ENCODE results near the gene PTPRN2.

PTPRN2 gene

GRCh38 chr7:158562517-158562916 is 25.1 kb downstream of the PTPRN2 start:
- ChIA-PET POLR2A (no interaction called here), CTCF (no interaction called here)
- TF ChIP-seq TARDBP (IDR thresholded peaks at IDR 0.05) (no peak), SUZ12 (IDR thresholded peaks at IDR 0.05) (no peak), L3MBTL2 (conservative IDR thresholded peaks at IDR 0.05) (no peak), PKNOX1 (IDR thresholded peaks at IDR 0.05) (no peak), NFRKB (IDR thresholded peaks at IDR 0.05) (no peak), ARNT (IDR thresholded peaks at IDR 0.05) (no peak), BHLHE40 (IDR thresholded peaks at IDR 0.05; ENCODE audit: borderline replicate concordance) (no peak), LEF1 (IDR thresholded peaks at IDR 0.05; ENCODE audit: borderline replicate concordance) (no peak), SP1 (IDR thresholded peaks at IDR 0.05) (no peak), FOXM1 (IDR thresholded peaks at IDR 0.05; ENCODE audit: borderline replicate concordance) (no peak), CTBP1 (IDR thresholded peaks at IDR 0.05; ENCODE audit: borderline replicate concordance) (no peak), FOXK2 (IDR thresholded peaks at IDR 0.05) (no peak), ELF4 (IDR thresholded peaks at IDR 0.05) (no peak), FOXA1 (IDR thresholded peaks at IDR 0.05) (no peak), ZNF384 (IDR thresholded peaks at IDR 0.05) (no peak), HDGF (IDR thresholded peaks at IDR 0.05; ENCODE audit: borderline replicate concordance) (no peak)
- no peak for DNase-seq (ENCODE audit: extremely low spot score)

- CTCF ChIA-PET, result interaction anchor here (0.5 kb wide), 1 partner anchor 415 kb away, joined by 3 read pairs; no protein-coding TSS in a partner anchor
- POLR2A ChIA-PET, result no interaction called here
- no peak for TF ChIP-seq NFRKB (IDR thresholded peaks at IDR 0.05)
- no peak for TF ChIP-seq CTBP1 (IDR thresholded peaks at IDR 0.05; ENCODE audit: borderline replicate concordance)
- no peak for TF ChIP-seq SUZ12 (IDR thresholded peaks at IDR 0.05)
- no peak for TF ChIP-seq ARNT (IDR thresholded peaks at IDR 0.05)
- TF ChIP-seq SP1 (IDR thresholded peaks at IDR 0.05), result no peak
- TF ChIP-seq FOXA1 (IDR thresholded peaks at IDR 0.05), result no peak
- TF ChIP-seq ZNF384 (IDR thresholded peaks at IDR 0.05), result no peak
- TF ChIP-seq L3MBTL2 (conservative IDR thresholded peaks at IDR 0.05), result no peak
- no peak for DNase-seq (ENCODE audit: extremely low spot score)
These were observed 26.0 kb downstream of the PTPRN2 start for GRCh38 chr7:158561659-158562058.

- ChIA-PET POLR2A (no interaction called here), CTCF (no interaction called here)
- no peak for TF ChIP-seq L3MBTL2 (conservative IDR thresholded peaks at IDR 0.05)
- TF ChIP-seq HDGF (IDR thresholded peaks at IDR 0.05; ENCODE audit: borderline replicate concordance), result no peak
- no peak for TF ChIP-seq ARNT (IDR thresholded peaks at IDR 0.05)
- no peak for TF ChIP-seq FOXM1 (IDR thresholded peaks at IDR 0.05; ENCODE audit: borderline replicate concordance)
- TF ChIP-seq LEF1 (IDR thresholded peaks at IDR 0.05; ENCODE audit: borderline replicate concordance), result no peak
- no peak for TF ChIP-seq FOXA1 (IDR thresholded peaks at IDR 0.05)
- no peak for TF ChIP-seq ELF4 (IDR thresholded peaks at IDR 0.05)
- TF ChIP-seq NFRKB (IDR thresholded peaks at IDR 0.05), result no peak
- no peak for TF ChIP-seq SUZ12 (IDR thresholded peaks at IDR 0.05)
- no peak for TF ChIP-seq CTBP1 (IDR thresholded peaks at IDR 0.05; ENCODE audit: borderline replicate concordance)
- DNase-seq (ENCODE audit: extremely low spot score), result no peak
These were observed 27.2 kb downstream of the PTPRN2 start for GRCh38 chr7:158560386-158560785.

- POLR2A ChIA-PET, result no interaction called here
- TF ChIP-seq FOXK2 (IDR thresholded peaks at IDR 0.05) (no peak), SP1 (IDR thresholded peaks at IDR 0.05) (no peak), BHLHE40 (IDR thresholded peaks at IDR 0.05; ENCODE audit: borderline replicate concordance) (no peak), HDGF (IDR thresholded peaks at IDR 0.05; ENCODE audit: borderline replicate concordance) (no peak), LEF1 (IDR thresholded peaks at IDR 0.05; ENCODE audit: borderline replicate concordance) (no peak), ZNF384 (IDR thresholded peaks at IDR 0.05) (no peak)
- CTCF ChIA-PET, result no interaction called here
- DNase-seq (ENCODE audit: extremely low spot score), result no peak
These were observed 28.3 kb downstream of the PTPRN2 start for GRCh38 chr7:158559356-158559755.

GRCh38 chr7:158558816-158559215 is 28.8 kb downstream of the PTPRN2 start:
- DNase-seq (ENCODE audit: extremely low spot score), result no peak
- no peak for TF ChIP-seq NFRKB (IDR thresholded peaks at IDR 0.05)
- TF ChIP-seq SP1 (IDR thresholded peaks at IDR 0.05), result no peak
- no peak for TF ChIP-seq L3MBTL2 (conservative IDR thresholded peaks at IDR 0.05)
- no peak for TF ChIP-seq FOXM1 (IDR thresholded peaks at IDR 0.05; ENCODE audit: borderline replicate concordance)
- no peak for TF ChIP-seq ELF4 (IDR thresholded peaks at IDR 0.05)
- no peak for TF ChIP-seq BHLHE40 (IDR thresholded peaks at IDR 0.05; ENCODE audit: borderline replicate concordance)
- TF ChIP-seq PKNOX1 (IDR thresholded peaks at IDR 0.05), result no peak
- no peak for TF ChIP-seq FOXA1 (IDR thresholded peaks at IDR 0.05)
- ChIA-PET POLR2A (no interaction called here), CTCF (interaction anchor here (0.6 kb wide), 1 partner anchor 183 kb away, joined by 4 read pairs; no protein-coding TSS in a partner anchor)

GRCh38 chr7:158557441-158557755 is 30.2 kb downstream of the PTPRN2 start:
- no peak for DNase-seq (ENCODE audit: extremely low spot score)
- ChIA-PET CTCF (no interaction called here), POLR2A (no interaction called here)
- TF ChIP-seq NFRKB (IDR thresholded peaks at IDR 0.05), result no peak
- no peak for TF ChIP-seq ARNT (IDR thresholded peaks at IDR 0.05)
- TF ChIP-seq L3MBTL2 (conservative IDR thresholded peaks at IDR 0.05), result no peak
- TF ChIP-seq SP1 (IDR thresholded peaks at IDR 0.05), result no peak
- TF ChIP-seq CTBP1 (IDR thresholded peaks at IDR 0.05; ENCODE audit: borderline replicate concordance), result no peak
- TF ChIP-seq LEF1 (IDR thresholded peaks at IDR 0.05; ENCODE audit: borderline replicate concordance), result no peak
- TF ChIP-seq FOXA1 (IDR thresholded peaks at IDR 0.05), result no peak
- no peak for TF ChIP-seq TARDBP (IDR thresholded peaks at IDR 0.05)
- no peak for TF ChIP-seq ZNF384 (IDR thresholded peaks at IDR 0.05)
- TF ChIP-seq SUZ12 (IDR thresholded peaks at IDR 0.05), result no peak
- no peak for TF ChIP-seq FOXK2 (IDR thresholded peaks at IDR 0.05)
- TF ChIP-seq FOXM1 (IDR thresholded peaks at IDR 0.05; ENCODE audit: borderline replicate concordance), result no peak
- no peak for TF ChIP-seq PKNOX1 (IDR thresholded peaks at IDR 0.05)
- no peak for TF ChIP-seq BHLHE40 (IDR thresholded peaks at IDR 0.05; ENCODE audit: borderline replicate concordance)
- TF ChIP-seq ELF4 (IDR thresholded peaks at IDR 0.05), result no peak
- no peak for TF ChIP-seq HDGF (IDR thresholded peaks at IDR 0.05; ENCODE audit: borderline replicate concordance)
